ENCODE data around the gene FYB1. TPM values are rescaled to one million over a fixed set of nuclear protein-coding genes. Genes with fewer than 3 reads are reported as not detected.

FYB1 gene
- total RNA-seq, 2 donors from 2014 or later = 127 to 131 TPM

DNA sequence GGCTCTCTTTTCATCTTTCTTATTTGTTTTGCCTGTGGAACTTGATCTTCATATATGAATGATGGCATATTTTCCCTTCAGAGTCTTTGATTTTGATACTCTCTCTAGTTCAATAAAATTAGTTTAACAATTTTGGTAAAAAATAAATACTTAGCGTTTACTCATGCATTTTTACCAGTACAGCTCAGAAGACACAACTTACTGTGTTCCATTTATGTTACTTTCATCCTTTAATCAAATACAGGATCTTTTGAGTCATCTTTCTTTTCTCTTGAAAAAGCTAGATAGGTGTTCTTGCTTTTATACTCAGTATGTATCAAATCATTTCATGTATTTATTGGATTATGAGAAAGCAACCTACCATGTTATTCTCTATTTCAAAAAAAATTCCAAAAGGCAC, 98.0 kb downstream of the FYB1 start:
- Mint-ChIP-seq H3K27ac (peak overlapping the region; percentile 75), H3K36me3 (ENCODE audit: insufficient read depth in 2 of 2) (peaks cover 4 to 26% of the 10 kb centered on the region in 2 donors)

DNA sequence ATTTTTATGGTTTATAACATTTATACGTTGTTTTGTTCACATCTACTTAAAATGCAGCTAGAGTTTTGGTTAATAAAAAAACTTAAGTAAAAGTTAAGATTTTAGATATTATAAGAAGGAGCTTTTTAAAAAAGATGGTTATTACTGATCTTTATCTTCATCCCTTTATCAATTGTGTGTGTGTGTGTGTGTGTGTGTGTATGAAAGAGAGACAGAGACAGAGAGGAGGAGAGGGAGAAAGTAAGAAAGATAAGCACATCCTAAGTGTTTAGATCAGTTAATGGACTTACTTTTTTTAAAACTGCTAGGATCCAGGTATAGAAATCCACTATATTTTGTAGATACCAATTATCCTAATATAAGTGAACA, 99.3 kb downstream of the FYB1 start:
- Mint-ChIP-seq H3K4me3 (no peak overlapping the region), H3K27ac (no peak overlapping the region), H3K36me3 (ENCODE audit: insufficient read depth in 2 of 2) (peaks cover 4 to 26% of the 10 kb centered on the region in 2 donors), H3K4me1 (ENCODE audit: low read depth) (peaks cover 47% of the 10 kb centered on the region), H3K9me3 (no peaks in the 10 kb centered on the region), H3K27me3 (ENCODE audit: low read depth) (no peaks in the 10 kb centered on the region)
- DNase-seq (no peak), ATAC-seq (replicated peaks in 1 of 2) (no peak)

More for the DNA sequence above, 98.0 kb downstream of the FYB1 start:
- Mint-ChIP-seq H3K4me1 (ENCODE audit: low read depth) (peaks cover 43% of the 10 kb centered on the region), H3K9me3 (no peaks in the 10 kb centered on the region), H3K27me3 (ENCODE audit: low read depth) (no peaks in the 10 kb centered on the region), H3K4me3 (peak overlapping the region in 1 of 2 donors; percentile 53)
- no peak for DNase-seq
- ATAC-seq (replicated peaks in 1 of 2) = peak in 1 of 2 donors; percentile 47

DNA sequence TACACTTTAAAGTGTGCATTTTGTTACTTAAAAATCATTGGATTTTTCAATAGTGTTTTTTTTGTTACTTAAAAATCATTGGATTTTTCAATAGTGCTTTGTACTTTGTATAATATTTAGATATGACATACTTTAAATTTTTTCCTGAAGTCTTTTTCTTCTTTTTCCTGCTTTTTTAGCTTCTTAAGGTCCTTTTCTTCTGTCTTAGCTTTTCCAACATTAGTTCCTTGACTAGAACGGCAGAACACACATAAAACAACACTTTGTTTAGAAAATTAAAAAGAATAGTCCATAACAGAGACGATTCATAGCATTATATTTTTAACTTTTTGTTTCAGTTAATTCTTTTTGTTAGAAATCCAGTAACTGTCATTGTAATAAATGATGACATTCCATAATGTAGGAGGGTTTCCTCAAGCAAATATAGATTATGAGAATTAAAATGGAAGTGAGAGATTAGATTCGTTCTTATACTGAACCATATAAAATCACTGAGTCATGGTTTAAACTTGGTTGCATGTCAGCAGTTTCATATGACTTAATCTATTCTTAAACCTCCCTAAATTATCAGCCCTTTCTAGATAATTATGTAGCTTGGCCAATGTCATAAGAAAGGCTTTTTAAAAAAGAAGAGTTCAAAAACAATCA, 99.8 kb downstream of the FYB1 start:
- Mint-ChIP-seq H3K36me3 (ENCODE audit: insufficient read depth in 2 of 2) (peaks cover 6 to 26% of the 10 kb centered on the region in 2 donors), H3K27me3 (ENCODE audit: low read depth) (no peaks in the 10 kb centered on the region), H3K4me1 (ENCODE audit: low read depth) (peaks cover 52% of the 10 kb centered on the region), H3K4me3 (no peak overlapping the region), H3K27ac (peak overlapping the region; percentile 58), H3K9me3 (no peaks in the 10 kb centered on the region)
- DNase-seq (no peak), ATAC-seq (replicated peaks in 1 of 2) (no peak)

DNA sequence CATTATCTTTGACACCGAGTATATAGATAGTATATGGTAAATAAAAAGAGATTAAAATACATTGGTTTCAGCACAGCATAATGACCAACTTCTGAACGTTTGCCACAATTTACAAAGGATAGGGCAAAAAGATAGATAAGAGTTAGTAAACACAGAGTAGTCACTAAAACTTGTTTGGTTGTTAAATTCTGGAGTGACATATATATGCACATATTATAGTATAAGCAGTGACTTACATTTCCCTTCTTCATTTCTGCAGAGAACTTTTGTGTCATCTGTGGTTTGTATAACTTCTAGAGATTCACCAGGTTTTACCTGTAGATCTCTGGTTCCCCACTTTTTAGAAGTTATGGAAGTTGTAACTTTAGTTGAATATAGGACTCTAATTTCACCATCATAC, 100.7 kb downstream of the FYB1 start:
- no peaks in the 10 kb centered on the region for H3K9me3 Mint-ChIP-seq
- no peak overlapping the region for H3K27ac Mint-ChIP-seq
- peaks cover 6 to 31% of the 10 kb centered on the region in 2 donors for H3K36me3 Mint-ChIP-seq (ENCODE audit: insufficient read depth in 2 of 2)
- DNase-seq = no peak
- ATAC-seq (replicated peaks in 1 of 2) = peak in 1 of 2 donors; percentile 53
- peaks cover 58% of the 10 kb centered on the region for H3K4me1 Mint-ChIP-seq (ENCODE audit: low read depth)
- H3K27me3 Mint-ChIP-seq (ENCODE audit: low read depth) = no peaks in the 10 kb centered on the region
- no peak overlapping the region for H3K4me3 Mint-ChIP-seq

DNA sequence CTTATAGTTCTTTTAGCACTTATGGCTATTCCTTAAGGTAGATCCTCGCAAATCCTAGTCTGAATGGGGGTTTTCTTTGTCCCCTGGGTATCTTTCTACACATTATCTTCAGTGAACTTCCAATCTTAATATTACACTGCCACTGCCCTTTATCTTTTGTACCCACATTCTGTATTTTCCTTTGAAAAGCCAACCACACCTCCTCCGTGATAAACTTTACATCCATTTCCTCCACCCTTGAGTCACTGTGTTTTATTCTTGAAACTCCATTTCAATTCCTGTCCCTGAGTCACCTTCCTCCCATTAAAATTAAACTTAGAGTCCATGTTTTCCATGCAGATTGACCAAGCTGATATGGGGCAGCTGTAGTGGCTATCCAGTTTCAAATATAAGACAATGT, 102.0 kb downstream of the FYB1 start:
- Mint-ChIP-seq H3K9me3 (no peaks in the 10 kb centered on the region), H3K27me3 (ENCODE audit: low read depth) (no peaks in the 10 kb centered on the region), H3K4me3 (peak overlapping the region in 1 of 2 donors; percentile 11), H3K36me3 (ENCODE audit: insufficient read depth in 2 of 2) (peaks cover 6 to 29% of the 10 kb centered on the region in 2 donors), H3K4me1 (ENCODE audit: low read depth) (peaks cover 57% of the 10 kb centered on the region), H3K27ac (peak overlapping the region; percentile 92)
- no peak for ATAC-seq (replicated peaks in 1 of 2)
- no peak for DNase-seq

DNA sequence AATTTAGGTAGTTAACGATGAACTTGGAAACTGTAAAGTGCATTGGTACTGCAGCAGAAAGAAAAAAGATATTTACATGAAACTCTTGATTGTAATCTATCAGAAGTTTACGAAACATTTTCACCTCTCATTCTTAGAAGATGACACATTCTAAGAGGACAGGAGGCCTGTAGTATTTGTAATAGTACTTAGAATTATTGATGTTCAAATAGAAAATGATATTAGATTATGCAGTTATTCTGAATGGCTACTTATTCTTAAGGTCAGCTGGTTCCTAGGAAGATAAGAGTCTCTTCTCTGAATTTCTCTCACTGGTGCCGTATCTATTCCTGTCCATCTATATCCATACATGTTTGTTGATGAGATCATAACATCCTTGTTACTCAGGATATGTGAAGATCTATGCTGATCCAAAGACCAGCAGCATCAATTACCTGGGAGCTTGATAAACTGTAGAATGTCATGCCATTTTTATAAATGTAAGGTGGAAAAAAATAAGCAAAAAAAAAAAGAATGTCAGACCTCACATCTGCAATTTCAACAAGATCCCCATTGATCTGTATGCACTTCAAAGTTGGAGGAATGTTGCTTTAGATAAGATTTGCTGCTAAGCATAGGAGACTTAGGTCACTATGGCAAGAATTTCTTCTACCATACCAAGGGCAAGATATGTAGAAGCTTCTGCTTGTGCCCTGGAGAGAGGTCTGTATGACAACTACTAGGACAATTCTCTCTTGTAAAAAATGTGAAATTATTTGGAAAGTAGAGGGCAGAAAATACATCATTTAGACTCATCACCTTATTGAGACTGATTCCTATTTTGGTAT, 102.8 kb downstream of the FYB1 start:
- peak overlapping the region; percentile 76 for H3K27ac Mint-ChIP-seq
- peaks cover 5 to 27% of the 10 kb centered on the region in 2 donors for H3K36me3 Mint-ChIP-seq (ENCODE audit: insufficient read depth in 2 of 2)
- peak overlapping the region in 1 of 2 donors; percentile 66 for H3K4me3 Mint-ChIP-seq
- ATAC-seq (replicated peaks in 1 of 2) (peak in 1 of 2 donors; percentile 21), DNase-seq (no peak)
- no peaks in the 10 kb centered on the region for H3K9me3 Mint-ChIP-seq
- H3K4me1 Mint-ChIP-seq (ENCODE audit: low read depth) = peaks cover 49% of the 10 kb centered on the region
- H3K27me3 Mint-ChIP-seq (ENCODE audit: low read depth) = no peaks in the 10 kb centered on the region

DNA sequence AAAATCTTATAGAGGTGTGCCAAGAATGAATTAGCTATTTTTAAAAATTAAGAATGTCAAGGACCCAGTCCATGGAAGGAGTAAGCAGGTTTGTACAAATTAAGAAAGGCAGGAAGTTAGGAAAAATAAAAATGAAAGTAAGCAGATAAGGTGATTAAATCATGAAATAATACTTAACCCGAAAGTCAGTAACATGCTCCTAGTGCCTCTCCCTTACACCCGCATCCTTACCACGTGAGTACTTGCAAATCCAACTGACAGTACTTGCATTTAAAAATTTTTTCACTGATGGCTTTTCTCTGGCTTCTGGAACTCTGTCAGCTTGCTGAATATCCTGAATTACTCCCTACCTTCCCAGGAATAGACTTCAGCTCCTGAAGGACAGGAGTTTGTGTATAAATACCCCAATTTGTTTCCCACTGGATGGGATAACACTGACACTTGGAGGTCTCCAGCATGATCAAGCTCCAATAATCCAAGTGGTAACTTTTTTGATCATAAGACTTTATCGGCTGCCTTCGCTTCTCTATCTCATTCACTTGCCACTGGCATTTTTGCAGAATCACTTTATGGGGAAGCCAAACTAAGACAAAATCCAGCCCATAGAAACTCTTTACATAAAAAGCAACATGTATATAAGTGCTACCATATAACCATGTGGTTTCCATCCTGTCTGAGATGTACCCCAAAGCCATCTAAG, 103.6 kb downstream of the FYB1 start:
- no peak for DNase-seq
- peaks cover 43% of the 10 kb centered on the region for H3K4me1 Mint-ChIP-seq (ENCODE audit: low read depth)
- peak overlapping the region in 1 of 2 donors; percentile 66 for H3K4me3 Mint-ChIP-seq
- peak overlapping the region; percentile 76 for H3K27ac Mint-ChIP-seq
- no peaks in the 10 kb centered on the region for H3K27me3 Mint-ChIP-seq (ENCODE audit: low read depth)
- peaks cover 5 to 25% of the 10 kb centered on the region in 2 donors for H3K36me3 Mint-ChIP-seq (ENCODE audit: insufficient read depth in 2 of 2)
- ATAC-seq (replicated peaks in 1 of 2) = no peak
- no peaks in the 10 kb centered on the region for H3K9me3 Mint-ChIP-seq

DNA sequence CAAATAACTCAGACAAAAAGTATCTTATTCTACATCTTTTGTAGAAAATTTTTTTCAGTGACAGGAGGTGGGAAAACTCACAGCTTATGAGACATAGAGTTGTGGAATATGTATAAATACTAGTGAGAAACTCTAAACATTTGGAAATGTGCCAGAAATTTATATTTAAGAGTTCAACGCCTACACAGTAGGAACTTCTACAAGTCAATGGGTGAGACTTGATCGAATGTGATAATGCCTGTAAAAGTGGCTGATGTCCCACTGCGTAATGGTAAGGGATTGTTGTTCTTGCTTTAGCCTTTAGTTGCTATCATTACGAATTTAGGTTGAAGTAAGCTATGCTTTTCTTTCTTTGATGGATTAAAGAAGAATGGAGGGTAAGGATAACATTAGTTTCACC, 105.2 kb downstream of the FYB1 start:
- DNase-seq (no peak), ATAC-seq (replicated peaks in 1 of 2) (no peak)
- Mint-ChIP-seq H3K4me1 (ENCODE audit: low read depth) (peaks cover 43% of the 10 kb centered on the region), H3K27ac (peak overlapping the region; percentile 90), H3K36me3 (ENCODE audit: insufficient read depth in 2 of 2) (peaks cover 5 to 25% of the 10 kb centered on the region in 2 donors), H3K9me3 (no peaks in the 10 kb centered on the region), H3K27me3 (ENCODE audit: low read depth) (no peaks in the 10 kb centered on the region), H3K4me3 (no peak overlapping the region)

DNA sequence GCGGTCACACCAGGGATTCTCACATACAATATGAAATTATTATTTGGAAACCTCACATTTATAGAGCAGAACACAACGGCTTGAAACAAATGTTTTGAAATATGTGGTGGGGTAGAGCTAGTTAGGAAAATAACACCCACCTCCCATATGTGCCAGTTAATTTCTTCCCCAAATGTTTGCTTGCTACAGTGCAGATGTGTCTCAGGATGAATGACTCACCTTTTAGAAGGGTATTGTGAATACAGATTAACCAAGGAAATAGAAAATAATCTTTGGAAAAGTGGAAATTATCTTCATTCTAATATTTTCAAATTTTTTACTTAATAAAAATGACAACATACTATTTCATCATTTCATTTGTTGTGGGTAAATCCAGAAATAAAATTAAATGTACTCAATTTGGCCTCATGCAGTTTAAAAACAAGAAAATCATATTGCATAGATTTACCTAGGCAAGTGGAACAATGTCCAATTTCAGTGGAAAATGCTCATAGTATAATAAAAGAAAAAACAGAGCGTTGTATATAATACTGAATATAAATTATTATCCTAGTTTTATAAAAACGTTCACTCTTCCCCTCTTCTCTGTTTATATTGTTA, 105.9 kb downstream of the FYB1 start:
- ATAC-seq (replicated peaks in 1 of 2) = no peak
- Mint-ChIP-seq H3K9me3 (no peaks in the 10 kb centered on the region), H3K4me1 (ENCODE audit: low read depth) (peaks cover 43% of the 10 kb centered on the region), H3K36me3 (ENCODE audit: insufficient read depth in 2 of 2) (peaks cover 5 to 24% of the 10 kb centered on the region in 2 donors), H3K27ac (no peak overlapping the region), H3K4me3 (no peak overlapping the region), H3K27me3 (ENCODE audit: low read depth) (no peaks in the 10 kb centered on the region)
- no peak for DNase-seq

DNA sequence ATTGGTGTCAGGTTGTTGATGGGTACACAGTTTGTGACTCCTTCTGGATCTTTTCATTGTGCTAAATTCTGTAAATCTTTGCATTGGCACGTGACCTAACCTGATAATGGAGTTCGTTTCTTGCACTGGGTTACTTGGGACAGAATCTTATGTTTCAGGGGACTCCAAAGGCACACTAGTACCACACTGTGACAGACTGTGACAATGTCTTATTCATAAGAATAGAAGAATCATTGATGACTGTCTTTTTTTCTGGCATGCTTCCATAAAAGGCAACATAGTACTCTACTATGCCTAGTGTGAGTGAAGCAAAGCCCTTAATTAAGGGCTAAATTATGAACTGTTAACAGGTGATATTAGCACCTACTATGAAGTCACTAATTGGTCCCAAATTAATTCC, 109.8 kb downstream of the FYB1 start:
- H3K4me3 Mint-ChIP-seq = no peak overlapping the region
- no peak for DNase-seq
- H3K36me3 Mint-ChIP-seq (ENCODE audit: insufficient read depth in 2 of 2) = peaks cover 0 to 11% of the 10 kb centered on the region in 2 donors
- no peaks in the 10 kb centered on the region for H3K9me3 Mint-ChIP-seq
- ATAC-seq (replicated peaks in 1 of 2) = peak in 1 of 2 donors; percentile 49
- peaks cover 7% of the 10 kb centered on the region for H3K4me1 Mint-ChIP-seq (ENCODE audit: low read depth)
- H3K27ac Mint-ChIP-seq = no peak overlapping the region
- no peaks in the 10 kb centered on the region for H3K27me3 Mint-ChIP-seq (ENCODE audit: low read depth)

DNA sequence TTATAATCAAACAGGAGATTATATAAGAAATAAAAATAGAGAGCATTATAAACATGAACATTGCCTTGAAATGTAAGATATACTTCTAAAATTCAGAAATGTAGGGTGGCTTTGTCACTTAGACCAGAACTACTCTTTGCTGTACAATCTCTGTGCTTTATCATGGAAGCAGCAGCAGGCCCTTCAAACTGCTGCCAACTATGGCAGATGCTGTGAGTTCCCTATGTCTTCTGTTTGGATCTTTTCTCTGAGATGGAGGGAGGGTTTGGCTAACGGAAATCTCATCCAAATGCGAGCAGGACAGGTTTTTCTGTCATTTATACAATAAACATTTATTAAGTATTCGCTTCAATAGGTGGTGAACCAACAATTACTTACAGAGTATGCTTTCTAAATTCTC, 110.4 kb downstream of the FYB1 start:
- ATAC-seq (replicated peaks in 1 of 2) = no peak
- Mint-ChIP-seq H3K27me3 (ENCODE audit: low read depth) (no peaks in the 10 kb centered on the region), H3K4me3 (no peak overlapping the region), H3K36me3 (ENCODE audit: insufficient read depth in 2 of 2) (peaks cover 3 to 14% of the 10 kb centered on the region in 2 donors), H3K4me1 (ENCODE audit: low read depth) (peaks cover 4% of the 10 kb centered on the region), H3K9me3 (no peaks in the 10 kb centered on the region), H3K27ac (no peak overlapping the region)
- DNase-seq = no peak

DNA sequence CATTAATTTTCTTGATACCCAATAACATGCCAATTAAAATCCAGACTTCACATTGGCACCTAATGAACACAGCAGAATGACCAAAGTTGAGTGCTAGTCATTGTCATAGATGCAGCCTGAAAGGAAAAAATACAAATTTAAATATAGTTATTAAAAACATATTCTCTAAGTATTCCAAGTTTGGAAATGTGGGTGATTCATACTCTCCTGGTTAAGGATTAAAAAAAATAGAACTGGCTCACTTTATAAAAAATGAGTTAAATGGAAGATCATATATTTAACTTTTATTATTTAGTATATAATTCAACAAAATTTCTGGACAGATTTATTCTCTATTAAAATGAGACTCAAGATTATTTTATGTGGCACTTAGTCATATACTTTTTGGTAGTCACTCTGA, 112.0 kb downstream of the FYB1 start:
- ATAC-seq (replicated peaks in 1 of 2) = no peak
- H3K36me3 Mint-ChIP-seq (ENCODE audit: insufficient read depth in 2 of 2) = peaks cover 4 to 12% of the 10 kb centered on the region in 2 donors

DNA sequence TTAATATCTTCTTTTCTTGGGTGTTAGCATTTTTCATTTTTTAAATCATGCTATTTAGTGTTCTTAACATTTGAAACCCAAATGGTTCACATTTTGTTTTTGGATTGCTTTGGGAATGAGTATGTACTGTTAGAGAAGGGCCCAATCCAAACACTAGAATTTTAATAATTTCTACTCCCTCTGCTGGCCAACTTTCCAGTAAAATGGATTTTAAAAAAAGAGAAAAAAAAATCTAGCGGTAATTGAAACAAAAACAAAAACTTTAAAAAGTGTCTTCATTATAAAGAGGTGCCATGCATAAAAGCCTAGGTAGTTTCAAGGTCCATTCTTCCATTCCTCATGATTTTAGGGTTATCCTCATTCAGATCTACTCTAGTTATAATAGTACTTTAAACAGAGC, 113.0 kb downstream of the FYB1 start:
- Mint-ChIP-seq H3K9me3 (no peaks in the 10 kb centered on the region), H3K27me3 (ENCODE audit: low read depth) (no peaks in the 10 kb centered on the region), H3K4me1 (ENCODE audit: low read depth) (peaks cover 14% of the 10 kb centered on the region), H3K4me3 (no peak overlapping the region), H3K36me3 (ENCODE audit: insufficient read depth in 2 of 2) (peaks cover 4 to 12% of the 10 kb centered on the region in 2 donors), H3K27ac (peak overlapping the region; percentile 66)
- DNase-seq (no peak), ATAC-seq (replicated peaks in 1 of 2) (no peak)

More for the DNA sequence above, 112.0 kb downstream of the FYB1 start:
- Mint-ChIP-seq H3K4me3 (no peak overlapping the region), H3K9me3 (no peaks in the 10 kb centered on the region), H3K4me1 (ENCODE audit: low read depth) (peaks cover 3% of the 10 kb centered on the region), H3K27me3 (ENCODE audit: low read depth) (no peaks in the 10 kb centered on the region), H3K27ac (no peak overlapping the region)
- DNase-seq = no peak

Data from activated T-cell treated with anti-CD3 and anti-CD28 coated beads, Interleukin-2, amount 50 U/mL, for 72 hours (primary cell).